ENCODE measurements around the gene ABCC8.

The ABCC8 gene

GRCh38 chr11:17476317-17477083 is at the start of gene ABCC8:
Gene ABCC8 (minus strand): TSS chr11:17476845. CDS start chr11:17476776, 69 bp downstream.
- DNase-seq (ENCODE audit: low read depth): no peak

- DNase-seq (ENCODE audit: low read depth): no peak
These were observed 49.7 kb upstream of the ABCC8 start for GRCh38 chr11:17526326-17526725.

GRCh38 chr11:17525570-17525969 is 48.9 kb upstream of the ABCC8 start:
- DNase-seq (ENCODE audit: low read depth): no peak

GRCh38 chr11:17524221-17524620 is 47.6 kb upstream of the ABCC8 start:
- DNase-seq (ENCODE audit: low read depth): no peak

- DNase-seq (ENCODE audit: low read depth): no peak
These were observed 46.0 kb upstream of the ABCC8 start for GRCh38 chr11:17522655-17523054.

- no peak for DNase-seq (ENCODE audit: low read depth)
These were observed 44.7 kb upstream of the ABCC8 start for GRCh38 chr11:17521106-17521900.

- no peak for DNase-seq (ENCODE audit: low read depth)
These were observed 42.6 kb upstream of the ABCC8 start for GRCh38 chr11:17519061-17519885.

- DNase-seq (ENCODE audit: low read depth): no peak
These were observed 41.7 kb upstream of the ABCC8 start for GRCh38 chr11:17518366-17518765.

- no peak for DNase-seq (ENCODE audit: low read depth)
These were observed 40.5 kb upstream of the ABCC8 start for GRCh38 chr11:17517186-17517585.

GRCh38 chr11:17516551-17517150 is 40.0 kb upstream of the ABCC8 start:
- no peak for DNase-seq (ENCODE audit: low read depth)

- no peak for DNase-seq (ENCODE audit: low read depth)
These were observed 39.0 kb upstream of the ABCC8 start for GRCh38 chr11:17515443-17516176.

GRCh38 chr11:17514476-17514875 is 37.8 kb upstream of the ABCC8 start:
- DNase-seq (ENCODE audit: low read depth): no peak

GRCh38 chr11:17513853-17514252 is 37.2 kb upstream of the ABCC8 start:
- DNase-seq (ENCODE audit: low read depth): no peak

GRCh38 chr11:17512101-17512500 is 35.5 kb upstream of the ABCC8 start:
- DNase-seq (ENCODE audit: low read depth): no peak

GRCh38 chr11:17511571-17511970 is 34.9 kb upstream of the ABCC8 start:
- DNase-seq (ENCODE audit: low read depth): no peak

GRCh38 chr11:17510507-17511206 is 34.0 kb upstream of the ABCC8 start:
- DNase-seq (ENCODE audit: low read depth): no peak

GRCh38 chr11:17508791-17509190 is 32.1 kb upstream of the ABCC8 start:
- DNase-seq (ENCODE audit: low read depth): no peak

GRCh38 chr11:17508306-17508705 is 31.7 kb upstream of the ABCC8 start:
- DNase-seq (ENCODE audit: low read depth): no peak

GRCh38 chr11:17507773-17508172 is 31.1 kb upstream of the ABCC8 start:
- DNase-seq (ENCODE audit: low read depth): no peak

- no peak for DNase-seq (ENCODE audit: low read depth)
These were observed 30.3 kb upstream of the ABCC8 start for GRCh38 chr11:17506942-17507341.

- no peak for DNase-seq (ENCODE audit: low read depth)
These were observed 29.7 kb upstream of the ABCC8 start for GRCh38 chr11:17506314-17506713.
